Suprapubic skin (tissue), 4 donors: ENCODE data around the gene FKBP5. TPM values are rescaled to one million over a fixed set of nuclear protein-coding genes. Genes with fewer than 3 reads are reported as not detected.
A peak's percentile ranks its signal among the peaks of the same experiment; 100 is the strongest.

Experiments used
- DNase-seq, 2 donors: peaks; one replicate each; pipeline ENCODE4 v3.0.0-alpha.2; 2019; ENCODE audit warnings: low spot score in 2 of 2
- H3K27ac ChIP-seq: fragments of 200-600 bp; sonication (generic); one replicate; pipeline ENCODE4 v1.5.1; 2019
- H3K27me3 ChIP-seq: fragments of 200-600 bp; sonication (generic); one replicate; pipeline ENCODE4 v1.5.1; 2019
- H3K36me3 ChIP-seq: fragments of 200-600 bp; sonication (generic); one replicate; pipeline ENCODE4 v1.5.1; 2019
- H3K4me1 ChIP-seq: fragments of 200-600 bp; sonication (generic); one replicate; pipeline ENCODE4 v1.5.1; 2019
- H3K4me3 ChIP-seq: fragments of 200-600 bp; sonication (generic); one replicate; pipeline ENCODE4 v1.5.1; 2019; ENCODE audit warnings: mild to moderate bottlenecking
- H3K9me3 ChIP-seq: fragments of 200-600 bp; sonication (generic); one replicate; pipeline ENCODE4 v1.5.1; 2019
- CTCF ChIP-seq, 2 donors: fragments of 200-600 bp in 1 of 2; fragments of 450-650 bp in 1 of 2; sonication (generic) in 1 of 2; IDR thresholded peaks; one replicate each; pipeline ENCODE4 v1.5.1; 2016 to 2019; ENCODE audit warnings: antibody characterized with exemption in 2 of 2, mild to moderate bottlenecking in 1 of 2, moderate library complexity in 1 of 2
- EP300 ChIP-seq: sonication (generic); formaldehyde crosslinking; IDR thresholded peaks from one replicate; pipeline ENCODE4 v1.6.1; 2017; ENCODE audit warnings: antibody characterized with exemption
- POLR2A ChIP-seq, 2 donors: fragments of 450-650 bp; IDR thresholded peaks; one replicate each; pipeline ENCODE4 v1.6.1; 2017; ENCODE audit warnings: antibody characterized with exemption in 2 of 2, mild to moderate bottlenecking in 2 of 2, moderate library complexity in 2 of 2
- POLR2AphosphoS5 ChIP-seq, 3 donors: sonication (generic); formaldehyde crosslinking; IDR thresholded peaks; one replicate each; pipeline ENCODE4 v1.6.1; 2017; ENCODE audit warnings: antibody characterized with exemption in 3 of 3
- WGBS: methylation state at CpG from one replicate; pipeline ENCODE4 v1.1.5; 2018; 5-methylcytosine and 5-hydroxymethylcytosine counted together
- total RNA-seq, 4 donors: library from RNA; depleted of rRNA; stranded (reverse); fragments of >200 nt; gene quantifications; one replicate each; pipeline ENCODE4 v1.1.0, GENCODE V29; 2016

FKBP5 gene
- total RNA-seq, 4 donors from 2014 or later, result 198 to 321 (median 244) TPM

GRCh38 chr6:35633579-35634089 lies 55.1 kb downstream of the FKBP5 start:
- TF ChIP-seq POLR2AphosphoS5 (IDR thresholded peaks at IDR 0.05), result no peak
- 89% methylated on average over 4 of the region's 4 CpGs for WGBS
- DNase-seq, result no peak
- Histone ChIP-seq H3K27ac (no peak overlapping the region), H3K4me3 (no peak overlapping the region), H3K4me1 (peaks cover 15% of the 10 kb centered on the region), H3K36me3 (peaks cover 98% of the 10 kb centered on the region), H3K27me3 (no peaks in the 10 kb centered on the region), H3K9me3 (no peaks in the 10 kb centered on the region)

- 92% methylated on average over 7 of the region's 7 CpGs for WGBS
Measured at GRCh38 chr6:35629876-35630378, 58.8 kb downstream of the FKBP5 start.

GRCh38 chr6:35626401-35626800 lies 62.3 kb downstream of the FKBP5 start:
- TF ChIP-seq EP300, result no peak
- 79% methylated on average over 2 of the region's 2 CpGs for WGBS
- Histone ChIP-seq H3K4me3 (no peak overlapping the region), H3K36me3 (peaks cover 91% of the 10 kb centered on the region), H3K27ac (no peak overlapping the region), H3K4me1 (no peaks in the 10 kb centered on the region), H3K9me3 (no peaks in the 10 kb centered on the region), H3K27me3 (no peaks in the 10 kb centered on the region)
- no peak for DNase-seq

More at GRCh38 chr6:35629876-35630378, 58.8 kb downstream of the FKBP5 start:
- Histone ChIP-seq H3K9me3 (no peaks in the 10 kb centered on the region), H3K27ac (no peak overlapping the region), H3K36me3 (peaks cover 94% of the 10 kb centered on the region), H3K4me3 (no peak overlapping the region), H3K4me1 (peaks cover 11% of the 10 kb centered on the region), H3K27me3 (no peaks in the 10 kb centered on the region)
- no peak for DNase-seq
- TF ChIP-seq POLR2A (IDR thresholded peaks at IDR 0.05) (no peak), EP300 (no peak), CTCF (IDR thresholded peaks at IDR 0.05) (no peak)

- no peak for DNase-seq
- Histone ChIP-seq H3K27ac (no peak overlapping the region), H3K4me1 (no peaks in the 10 kb centered on the region), H3K4me3 (no peak overlapping the region), H3K36me3 (peaks cover 85% of the 10 kb centered on the region), H3K9me3 (no peaks in the 10 kb centered on the region), H3K27me3 (no peaks in the 10 kb centered on the region)
- 93% methylated on average over 9 of the region's 9 CpGs for WGBS
- TF ChIP-seq CTCF (IDR thresholded peaks at IDR 0.05) (peak in 1 of 2 donors; percentile 22), EP300 (no peak), POLR2AphosphoS5 (IDR thresholded peaks at IDR 0.05) (no peak), POLR2A (IDR thresholded peaks at IDR 0.05) (no peak)
Measured at GRCh38 chr6:35624341-35625070, 64.2 kb downstream of the FKBP5 start.

GRCh38 chr6:35622283-35622682 lies 66.4 kb downstream of the FKBP5 start:
- no peak overlapping the region for H3K27ac ChIP-seq
- H3K9me3 ChIP-seq, result no peaks in the 10 kb centered on the region
- H3K4me1 ChIP-seq, result no peaks in the 10 kb centered on the region
- no peak for TF ChIP-seq CTCF (IDR thresholded peaks at IDR 0.05)
- TF ChIP-seq POLR2A (IDR thresholded peaks at IDR 0.05), result no peak
- no peak for TF ChIP-seq POLR2AphosphoS5 (IDR thresholded peaks at IDR 0.05)
- TF ChIP-seq EP300, result no peak
- DNase-seq, result no peak
- H3K27me3 ChIP-seq, result no peaks in the 10 kb centered on the region
- 94% methylated on average over 4 of the region's 4 CpGs for WGBS
- no peak overlapping the region for H3K4me3 ChIP-seq
- H3K36me3 ChIP-seq, result peaks cover 86% of the 10 kb centered on the region

GRCh38 chr6:35620706-35621105 lies 68.0 kb downstream of the FKBP5 start:
- H3K27ac ChIP-seq, result no peak overlapping the region
- no peaks in the 10 kb centered on the region for H3K9me3 ChIP-seq
- H3K4me1 ChIP-seq, result no peaks in the 10 kb centered on the region
- H3K36me3 ChIP-seq, result peaks cover 90% of the 10 kb centered on the region
- no peak for DNase-seq
- WGBS, result 67% methylated on average over 1 of the region's 1 CpG
- H3K27me3 ChIP-seq, result no peaks in the 10 kb centered on the region
- TF ChIP-seq EP300, result no peak
- no peak overlapping the region for H3K4me3 ChIP-seq
